HepG2 (cell line): ENCODE data around the gene TRANK1. TPM values are rescaled to one million over a fixed set of nuclear protein-coding genes. Genes with fewer than 3 reads are reported as not detected.

Experiments
- AGO1 ChIP-seq: fragments of 200-400 bp; formaldehyde crosslinking; IDR thresholded peaks from 2 replicates; pipeline ENCODE4 v1.6.1; 2017; ENCODE audit warnings: mild to moderate bottlenecking, low read depth, low read length, moderate library complexity; ENCODE audit not compliant: poor library complexity, severe bottlenecking
- BRCA1 ChIP-seq: sonication (generic); formaldehyde crosslinking; IDR thresholded peaks from 2 replicates; pipeline ENCODE4 v1.4.0; 2020; ENCODE audit warnings: missing genetic modification reagents
- JUND ChIP-seq: sonication (generic); formaldehyde crosslinking; IDR thresholded peaks from 2 replicates; pipeline ENCODE4 v1.8.0; 2022; ENCODE audit warnings: mild to moderate bottlenecking, missing genetic modification reagents
- MTF2 ChIP-seq: sonication (generic); formaldehyde crosslinking; IDR thresholded peaks from 2 replicates; pipeline ENCODE4 v1.5.0; 2020; ENCODE audit warnings: missing genetic modification reagents, borderline replicate concordance
- NFRKB ChIP-seq: fragments of 450-650 bp; IDR thresholded peaks from 2 replicates; pipeline ENCODE4 v1.6.1; 2017
- PCBP1 ChIP-seq: fragments of 200-400 bp; formaldehyde crosslinking; IDR thresholded peaks from 2 replicates; pipeline ENCODE4 v1.6.1; 2017; ENCODE audit warnings: mild to moderate bottlenecking, low read depth, low read length, borderline replicate concordance
- PLRG1 ChIP-seq: fragments of 450-650 bp; conservative IDR thresholded peaks from 2 replicates; pipeline ENCODE4 v1.6.1; 2016
- PRDM15 ChIP-seq: sonication (generic); formaldehyde crosslinking; IDR thresholded peaks from 2 replicates; pipeline ENCODE4 v1.4.0; 2020; ENCODE audit warnings: missing genetic modification reagents
- RXRA ChIP-seq: sonication (generic); formaldehyde crosslinking; IDR thresholded peaks from 2 replicates; pipeline ENCODE4 v1.5.1; 2020; ENCODE audit warnings: missing genetic modification reagents
- ZFP36L2 ChIP-seq: sonication (generic); formaldehyde crosslinking; IDR thresholded peaks from 2 replicates; pipeline ENCODE4 v1.4.0; 2020; ENCODE audit warnings: missing genetic modification reagents
- ZGPAT ChIP-seq: IDR thresholded peaks from 2 replicates; pipeline ENCODE4 v1.6.1; 2016; ENCODE audit warnings: mild to moderate bottlenecking
- ZMAT5 ChIP-seq: sonication (generic); formaldehyde crosslinking; IDR thresholded peaks from 2 replicates; pipeline ENCODE4 v1.5.0; 2020; ENCODE audit warnings: mild to moderate bottlenecking, low read depth, missing genetic modification reagents, borderline replicate concordance
- ZNF446 ChIP-seq: sonication (generic); formaldehyde crosslinking; IDR thresholded peaks from 2 replicates; pipeline ENCODE4 v1.5.0; 2020; ENCODE audit warnings: mild to moderate bottlenecking, missing genetic modification reagents
- ZNF550 ChIP-seq: sonication (generic); formaldehyde crosslinking; IDR thresholded peaks from 2 replicates; pipeline ENCODE4 v1.4.0; 2020; ENCODE audit warnings: mild to moderate bottlenecking, missing genetic modification reagents, borderline replicate concordance
- ZNF710 ChIP-seq: sonication (generic); formaldehyde crosslinking; IDR thresholded peaks from 2 replicates; pipeline ENCODE4 v1.5.0; 2020; ENCODE audit warnings: mild to moderate bottlenecking, missing genetic modification reagents, borderline replicate concordance
- polyA plus RNA-seq, 8 experiments: library from polyadenylated mRNA; depleted of rRNA in 3 of 8; stranded (reverse) in 7 of 8; unstranded in 1 of 8; fragments of >200 nt; fragmentation: Illumina TruSeq in 4 of 8; extraction: Trizol in 4 of 8; gene quantifications; 2 replicates each; pipeline versions ENCODE4 v1.2.1 to v1.2.3, GENCODE V29; 2011 to 2016; ENCODE audit warnings: low read depth in 4 of 8, missing spikeins in 1 of 8, mixed read lengths in 1 of 8; ENCODE audit not compliant: insufficient read depth in 1 of 8
- total RNA-seq, 5 experiments: library from RNA; depleted of rRNA; stranded (reverse); fragments of >200 nt; fragmentation: Illumina TruSeq; extraction: Trizol; gene quantifications; 2 replicates each; pipeline ENCODE4 v1.2.3, GENCODE V29; 2016; ENCODE audit warnings: low read depth in 1 of 5
- TF ChIP-seq, protein P1 (sequence below): sonication (generic); formaldehyde crosslinking; IDR thresholded peaks from 2 replicates; pipeline ENCODE4 v1.5.1; 2020; ENCODE audit warnings: mild to moderate bottlenecking, missing genetic modification reagents, moderate library complexity
- TF ChIP-seq, protein P2 (sequence below): sonication (generic); formaldehyde crosslinking; conservative IDR thresholded peaks from 2 replicates; pipeline ENCODE4 v1.4.0; 2020; ENCODE audit warnings: mild to moderate bottlenecking, missing genetic modification reagents, moderate library complexity

The TRANK1 gene
- total and polyA plus RNA-seq, 2 of the 13 experiments (the other 11 are each of a cell fraction or from before 2014, with no cell fraction given) = 0.13 to 0.32 TPM

- TF ChIP-seq PRDM15 (no peak), ZNF446 (CRISPR knock-in tag) (no peak), ZFP36L2 (no peak), ZNF710 (CRISPR knock-in tag) (no peak), PCBP1 (no peak), JUND (CRISPR knock-in tag) (no peak), PLRG1 (no peak), ZGPAT (CRISPR knock-in tag) (no peak; the same call in 1 of the 2 replicates), AGO1 (no peak), MTF2 (CRISPR knock-in tag) (no peak), NFRKB (no peak), ZMAT5 (CRISPR knock-in tag) (no peak), RXRA (CRISPR knock-in tag) (no peak), ZNF550 (CRISPR knock-in tag) (no peak), BRCA1 (CRISPR knock-in tag) (no peak)
- TF ChIP-seq, protein P1, sequence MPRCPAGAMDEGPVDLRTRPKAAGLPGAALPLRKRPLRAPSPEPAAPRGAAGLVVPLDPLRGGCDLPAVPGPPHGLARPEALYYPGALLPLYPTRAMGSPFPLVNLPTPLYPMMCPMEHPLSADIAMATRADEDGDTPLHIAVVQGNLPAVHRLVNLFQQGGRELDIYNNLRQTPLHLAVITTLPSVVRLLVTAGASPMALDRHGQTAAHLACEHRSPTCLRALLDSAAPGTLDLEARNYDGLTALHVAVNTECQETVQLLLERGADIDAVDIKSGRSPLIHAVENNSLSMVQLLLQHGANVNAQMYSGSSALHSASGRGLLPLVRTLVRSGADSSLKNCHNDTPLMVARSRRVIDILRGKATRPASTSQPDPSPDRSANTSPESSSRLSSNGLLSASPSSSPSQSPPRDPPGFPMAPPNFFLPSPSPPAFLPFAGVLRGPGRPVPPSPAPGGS (CRISPR knock-in tag) = no peak
- TF ChIP-seq, protein P2, sequence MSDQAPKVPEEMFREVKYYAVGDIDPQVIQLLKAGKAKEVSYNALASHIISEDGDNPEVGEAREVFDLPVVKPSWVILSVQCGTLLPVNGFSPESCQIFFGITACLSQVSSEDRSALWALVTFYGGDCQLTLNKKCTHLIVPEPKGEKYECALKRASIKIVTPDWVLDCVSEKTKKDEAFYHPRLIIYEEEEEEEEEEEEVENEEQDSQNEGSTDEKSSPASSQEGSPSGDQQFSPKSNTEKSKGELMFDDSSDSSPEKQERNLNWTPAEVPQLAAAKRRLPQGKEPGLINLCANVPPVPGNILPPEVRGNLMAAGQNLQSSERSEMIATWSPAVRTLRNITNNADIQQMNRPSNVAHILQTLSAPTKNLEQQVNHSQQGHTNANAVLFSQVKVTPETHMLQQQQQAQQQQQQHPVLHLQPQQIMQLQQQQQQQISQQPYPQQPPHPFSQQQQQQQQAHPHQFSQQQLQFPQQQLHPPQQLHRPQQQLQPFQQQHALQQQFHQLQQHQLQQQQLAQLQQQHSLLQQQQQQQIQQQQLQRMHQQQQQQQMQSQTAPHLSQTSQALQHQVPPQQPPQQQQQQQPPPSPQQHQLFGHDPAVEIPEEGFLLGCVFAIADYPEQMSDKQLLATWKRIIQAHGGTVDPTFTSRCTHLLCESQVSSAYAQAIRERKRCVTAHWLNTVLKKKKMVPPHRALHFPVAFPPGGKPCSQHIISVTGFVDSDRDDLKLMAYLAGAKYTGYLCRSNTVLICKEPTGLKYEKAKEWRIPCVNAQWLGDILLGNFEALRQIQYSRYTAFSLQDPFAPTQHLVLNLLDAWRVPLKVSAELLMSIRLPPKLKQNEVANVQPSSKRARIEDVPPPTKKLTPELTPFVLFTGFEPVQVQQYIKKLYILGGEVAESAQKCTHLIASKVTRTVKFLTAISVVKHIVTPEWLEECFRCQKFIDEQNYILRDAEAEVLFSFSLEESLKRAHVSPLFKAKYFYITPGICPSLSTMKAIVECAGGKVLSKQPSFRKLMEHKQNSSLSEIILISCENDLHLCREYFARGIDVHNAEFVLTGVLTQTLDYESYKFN = peak; percentile 81
These were observed 25.3 kb downstream of the TRANK1 start (continued) for GRCh38 chr3:36919439-36920160.
